H1 (cell line): ENCODE measurements around the gene CAPN8. TPM values are rescaled to one million over a fixed set of nuclear protein-coding genes. Genes with fewer than 3 reads are reported as not detected.

Experiments
- CHD1 ChIP-seq: IDR thresholded peaks from 2 replicates; pipeline ENCODE4 v1.6.1; 2012; ENCODE audit warnings: low read depth, low read length, improper control_type of control experiment
- CREB1 ChIP-seq: IDR thresholded peaks from 2 replicates; pipeline ENCODE4 v1.6.1; 2012; ENCODE audit warnings: inconsistent platforms
- polyA plus RNA-seq, 7 experiments: library from polyadenylated mRNA; depleted of rRNA in 3 of 7; stranded (reverse) in 5 of 7; unstranded in 2 of 7; fragments of >200 nt in 5 of 7; fragments of 200-250 nt in 2 of 7; gene quantifications; 1 replicate in 5 of 7; 2 replicates in 1 of 7; 4 replicates in 1 of 7; pipeline versions ENCODE4 v1.2.1 to v1.2.3, GENCODE V29; 2011 to 2013; ENCODE audit warnings: missing spikeins in 2 of 7, mixed read lengths in 2 of 7
- total RNA-seq: library from RNA; stranded (reverse); fragmentation: NEBNext Ultra II Directional; extraction: Animal tissue kit (Norgen Biotek cat#: 25700); gene quantifications from 2 replicates; pipeline ENCODE4 v1.2.1, GENCODE V29; 2021

Gene CAPN8
- total and polyA plus RNA-seq, 2 of the 8 experiments (the other 6 are each of a cell fraction or from before 2014, with no cell fraction given): 0.20 to 0.26 TPM

DNA sequence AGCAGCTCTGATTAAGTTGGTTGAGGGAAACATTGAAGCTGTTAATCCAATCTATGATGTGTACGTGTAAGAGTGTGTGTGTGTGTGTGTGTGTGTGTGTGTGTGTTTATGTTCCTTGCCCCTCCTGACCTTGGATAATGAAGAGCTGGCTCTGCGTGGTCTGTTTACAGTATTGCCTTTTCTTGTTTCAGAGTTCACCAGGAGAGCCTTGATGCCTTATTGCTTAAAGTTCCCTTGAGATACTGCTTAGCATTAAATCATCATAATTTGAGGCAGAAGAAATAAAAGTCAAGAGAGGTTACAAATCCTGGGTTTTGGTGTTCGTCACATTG is 36.4 kb downstream of the CAPN8 start (continued):
- no peak for TF ChIP-seq CREB1
- TF ChIP-seq CHD1: no peak
